PC-3 (cell line): Measurements from ENCODE around the gene KSR2. TPM values are rescaled to one million over a fixed set of nuclear protein-coding genes. Genes with fewer than 3 reads are reported as not detected.

Experiments
- ATAC-seq: fragments of 200-7000 bp; cut with Tn5 transposase; 2 replicates; pipeline ENCODE4 v1.9.1; 2020; ENCODE audit warnings: mild to moderate bottlenecking, moderate library complexity
- BruUV-seq: library from RNA; stranded (reverse); fragments of 400-500 nt; replicated peaks from 2 replicates; lab custom pipeline; 2021; lab: Mats Ljungman, UMichigan
- CTCF ChIA-PET: fragments of 300-600 bp; sonication (Branson Sonifier 250); formaldehyde crosslinking; loops from one replicate; lab custom pipeline; 2022; ENCODE audit warnings: antibody characterized with exemption; lab: Charles Lee
- POLR2A ChIA-PET: fragments of 300-600 bp; sonication (Branson Sonifier 250); formaldehyde crosslinking; loops from one replicate; lab custom pipeline; 2022; ENCODE audit warnings: antibody characterized with exemption; ENCODE audit not compliant: unreplicated experiment; lab: Charles Lee
- DNase-seq: peaks from one replicate; pipeline ENCODE4 v3.0.0-alpha.2; 2015
- H2AFZ ChIP-seq: fragments of 300-600 bp; sonication (generic); 2 replicates; pipeline ENCODE4 v1.6.0; 2016; ENCODE audit warnings: antibody characterized with exemption, low read length
- H3F3A ChIP-seq: fragments of 300-600 bp; sonication (generic); one replicate; pipeline ENCODE4 v1.6.0; 2017; ENCODE audit warnings: antibody characterized with exemption, low read length, control low read depth, mild to moderate bottlenecking; ENCODE audit not compliant: unreplicated experiment
- H3K27ac ChIP-seq: fragments of 300-600 bp; sonication (generic); 2 replicates; pipeline ENCODE4 v1.5.1; 2016; ENCODE audit warnings: mild to moderate bottlenecking, low read length
- H3K27me3 ChIP-seq: fragments of 300-600 bp; sonication (generic); 2 replicates; pipeline ENCODE4 v1.6.1; 2016; ENCODE audit warnings: low read length, mixed read lengths
- H3K36me3 ChIP-seq: fragments of 300-600 bp; sonication (generic); 2 replicates; pipeline ENCODE4 v1.6.1; 2016; ENCODE audit warnings: low read depth, mixed run types, low read length, mixed read lengths
- H3K4me1 ChIP-seq: fragments of 300-600 bp; sonication (generic); 2 replicates; pipeline ENCODE4 v1.5.1; 2016; ENCODE audit warnings: low read length; ENCODE audit not compliant: insufficient read depth
- H3K4me2 ChIP-seq: fragments of 300-600 bp; sonication (generic); 2 replicates; pipeline ENCODE4 v1.6.0; 2016; ENCODE audit warnings: low read length
- H3K4me3 ChIP-seq: fragments of 300-600 bp; sonication (generic); 2 replicates; pipeline ENCODE4 v1.5.1; 2016; ENCODE audit warnings: mild to moderate bottlenecking, low read length, mixed read lengths
- H3K79me2 ChIP-seq: fragments of 300-600 bp; sonication (generic); 2 replicates; pipeline ENCODE4 v1.6.1; 2017; ENCODE audit warnings: low read length, mixed read lengths
- H3K9ac ChIP-seq: fragments of 300-600 bp; sonication (generic); 2 replicates; pipeline ENCODE4 v1.6.0; 2016; ENCODE audit warnings: mild to moderate bottlenecking, low read length
- H3K9me2 ChIP-seq: fragments of 300-600 bp; sonication (generic); replicated peaks from 2 replicates; pipeline ENCODE4 v1.6.1; 2016; ENCODE audit warnings: mixed run types, low read length, mixed read lengths
- H3K9me3 ChIP-seq: fragments of 300-600 bp; sonication (generic); 2 replicates; pipeline ENCODE4 v1.6.1; 2016; ENCODE audit warnings: low read length, mixed read lengths
- H4K20me1 ChIP-seq: fragments of 300-600 bp; sonication (generic); 2 replicates; pipeline ENCODE4 v1.6.1; 2016; ENCODE audit warnings: low read length, mixed read lengths
- CTCF ChIP-seq: fragments of 300-600 bp; sonication (generic); conservative IDR thresholded peaks from 2 replicates; pipeline ENCODE4 v1.5.1; 2017; ENCODE audit warnings: antibody characterized with exemption, low read depth, mild to moderate bottlenecking, low read length
- EZH2 ChIP-seq: fragments of 300-600 bp; sonication (generic); IDR thresholded peaks from one replicate; pipeline ENCODE4 v1.6.1; 2017; ENCODE audit warnings: antibody characterized with exemption, mild to moderate bottlenecking, low read length; ENCODE audit not compliant: unreplicated experiment
- EZH2phosphoT487 ChIP-seq: fragments of 300-600 bp; sonication (generic); IDR thresholded peaks from 2 replicates; pipeline ENCODE4 v1.6.1; 2018; ENCODE audit warnings: mild to moderate bottlenecking, antibody characterized with exemption, low read length, borderline replicate concordance
- intact Hi-C: fragments of 100-400 bp; cut with micrococcal nuclease; formaldehyde crosslinking; loops from 2 replicates; pipeline ENCODE4 v1.9.0; 2023
- total RNA-seq: library from RNA; depleted of rRNA; stranded (reverse); fragments of >200 nt; gene quantifications from 2 replicates; pipeline ENCODE4 v1.2.3, GENCODE V29; 2014

KSR2 gene
- total RNA-seq, 1 experiment from 2014 or later = 0.80 TPM

GRCh38 chr12:117821480-117822175 is 147.2 kb downstream of the KSR2 start:
- DNase-seq (peak; percentile 69), ATAC-seq (peak; percentile 78)
- Histone ChIP-seq H3K4me3 (no peak overlapping the region), H3K9ac (no peak overlapping the region), H3K27me3 (no peaks in the 10 kb centered on the region), H3K4me1 (peaks cover 6% of the 10 kb centered on the region; the same call in 1 of the 2 replicates), H3K36me3 (no peaks in the 10 kb centered on the region), H3K4me2 (no peak overlapping the region), H3K27ac (no peak overlapping the region), H3K9me2 (no peaks in the 10 kb centered on the region), H2AFZ (no peak overlapping the region), H3K79me2 (no peaks in the 10 kb centered on the region), H3F3A (no peaks in the 10 kb centered on the region), H3K9me3 (no peaks in the 10 kb centered on the region), H4K20me1 (no peaks in the 10 kb centered on the region)
- BruUV-seq = no TSS peak
- ChIA-PET POLR2A (no interaction called here), CTCF (no interaction called here)
- intact Hi-C loops = no loop called here
- TF ChIP-seq EZH2phosphoT487 (no peak), EZH2 (no peak), CTCF (no peak)

DNA sequence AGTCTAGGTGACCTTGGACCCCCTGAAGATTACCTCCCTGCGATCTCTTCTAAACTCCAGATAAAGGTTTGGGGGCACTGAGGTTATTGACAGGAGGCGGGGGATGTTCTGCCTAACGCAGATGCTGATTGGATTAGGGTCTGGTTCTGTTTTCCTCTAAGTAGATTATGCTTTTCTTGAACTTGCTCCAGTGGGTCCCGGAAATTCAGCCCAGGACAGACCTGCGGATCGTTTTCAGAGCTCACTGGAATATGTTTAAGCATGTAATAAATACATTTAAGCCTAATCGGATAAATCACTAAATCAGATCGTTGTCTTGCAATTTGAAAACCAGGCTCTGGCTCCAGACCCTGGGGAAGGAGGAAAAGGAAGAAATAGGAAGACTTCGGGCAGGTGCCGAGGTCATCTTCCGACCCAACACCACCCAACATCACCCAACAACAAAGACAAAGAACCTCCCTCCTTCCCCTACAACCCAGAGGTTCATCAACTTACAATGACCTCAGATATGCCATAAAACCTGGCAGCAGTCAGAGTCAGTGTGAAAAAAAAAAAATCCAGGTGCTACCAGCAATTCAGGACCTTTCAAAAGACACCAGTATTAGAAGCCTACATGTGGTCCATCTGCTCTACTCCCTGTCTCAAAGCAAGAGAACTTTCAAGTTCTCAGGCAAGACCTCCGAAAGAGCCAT is 148.4 kb downstream of the KSR2 start:
- POLR2A ChIA-PET = no interaction called here
- Histone ChIP-seq H3F3A (no peaks in the 10 kb centered on the region), H3K36me3 (no peaks in the 10 kb centered on the region), H3K79me2 (no peaks in the 10 kb centered on the region), H3K4me3 (no peak overlapping the region), H3K4me1 (peaks cover 6% of the 10 kb centered on the region; the same call in 1 of the 2 replicates), H3K9me3 (no peaks in the 10 kb centered on the region), H3K4me2 (no peak overlapping the region), H4K20me1 (no peaks in the 10 kb centered on the region), H3K9me2 (no peaks in the 10 kb centered on the region), H3K27me3 (no peaks in the 10 kb centered on the region), H3K9ac (no peak overlapping the region), H2AFZ (no peak overlapping the region), H3K27ac (no peak overlapping the region)
- TF ChIP-seq EZH2 (no peak), EZH2phosphoT487 (no peak), CTCF (no peak)
- CTCF ChIA-PET = no interaction called here
- intact Hi-C loops = no loop called here
- ATAC-seq (no peak), DNase-seq (no peak)
- BruUV-seq = no TSS peak

- no peak for TF ChIP-seq CTCF
- TF ChIP-seq EZH2 = no peak
- TF ChIP-seq EZH2phosphoT487 = no peak
- CTCF ChIA-PET = no interaction called here
- no peak for ATAC-seq
- POLR2A ChIA-PET = no interaction called here
- H3K79me2 ChIP-seq = no peaks in the 10 kb centered on the region
- H3K9me2 ChIP-seq = no peaks in the 10 kb centered on the region
- H4K20me1 ChIP-seq = no peaks in the 10 kb centered on the region
- peaks cover 6% of the 10 kb centered on the region; the same call in 1 of the 2 replicates for H3K4me1 ChIP-seq
- H3K9ac ChIP-seq = no peak overlapping the region
- no peak overlapping the region for H2AFZ ChIP-seq
- no peaks in the 10 kb centered on the region for H3K36me3 ChIP-seq
- no peaks in the 10 kb centered on the region for H3K9me3 ChIP-seq
- intact Hi-C loops = no loop called here
- no peaks in the 10 kb centered on the region for H3F3A ChIP-seq
- no peak overlapping the region for H3K4me2 ChIP-seq
- H3K27me3 ChIP-seq = no peaks in the 10 kb centered on the region
- H3K4me3 ChIP-seq = no peak overlapping the region
- no TSS peak for BruUV-seq
- H3K27ac ChIP-seq = no peak overlapping the region
- no peak for DNase-seq
These were observed 149.6 kb downstream of the KSR2 start for GRCh38 chr12:117819160-117819559.
